Muscle of arm (tissue), 12 donors: Measurements from ENCODE around the gene MED8. TPM values are rescaled to one million over a fixed set of nuclear protein-coding genes. Genes with fewer than 3 reads are reported as not detected.
"Not testable (repeated sequence)": the region's sequence is repeated elsewhere in the genome, so short reads cannot be mapped to it uniquely, and the experiment has no call there.

Source experiments
- DNase-seq: peaks from one replicate; pipeline ENCODE4 v3.0.0-alpha.2; 2013
- polyA plus RNA-seq, 12 donors: library from polyadenylated mRNA; unstranded; fragments of 120-200 nt; gene quantifications; one replicate each; pipeline ENCODE4 v1.2.1, GENCODE V29; 2013; ENCODE audit not compliant: insufficient read length in 12 of 12

The MED8 gene
- polyA plus RNA-seq, 12 donors, result 17.0 to 35.2 (median 27.0) TPM; not detected in 1

DNA sequence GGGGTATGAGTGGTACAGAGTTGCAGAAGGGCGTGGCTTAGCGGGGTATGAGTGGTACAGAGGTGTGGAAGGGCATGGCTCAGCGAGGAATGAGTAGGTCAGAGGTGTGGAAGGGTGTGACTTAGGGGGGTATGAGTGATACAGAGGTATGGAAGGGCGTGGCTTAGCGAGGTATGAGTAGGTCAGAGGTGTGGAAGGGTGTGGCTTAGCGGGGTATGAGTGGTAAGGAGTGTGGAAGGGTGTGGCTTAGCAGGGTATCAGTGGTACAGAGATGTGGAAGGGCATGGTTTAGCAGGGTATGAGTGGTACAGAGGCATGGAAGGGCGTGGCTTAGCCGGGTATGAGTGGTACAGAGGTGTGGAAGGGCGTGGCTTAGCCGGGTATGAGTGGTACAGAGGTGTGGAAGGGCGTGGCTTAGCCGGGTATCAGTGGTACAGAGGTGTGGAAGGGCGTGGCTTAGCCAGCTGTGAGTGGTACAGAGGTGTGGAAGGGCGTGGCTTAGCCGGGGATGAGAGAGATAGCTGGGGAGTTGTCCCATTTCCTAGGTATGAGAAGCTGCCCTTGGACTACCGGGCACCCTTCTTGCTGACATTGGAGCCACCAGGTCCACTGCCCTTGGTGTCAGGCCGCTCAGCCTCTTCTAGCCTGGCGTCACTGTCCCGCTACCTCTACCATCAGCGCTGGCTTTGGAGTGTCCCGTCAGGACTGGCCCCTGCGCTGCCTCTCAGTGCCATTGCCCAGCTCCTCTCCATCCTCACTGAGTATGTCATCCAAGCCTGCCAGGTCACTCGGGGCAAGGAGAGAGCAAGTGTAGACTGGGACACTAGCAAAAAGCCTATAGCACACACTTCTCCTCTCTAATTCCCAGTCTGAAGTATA, 34.3 kb upstream of the MED8 start:
- DNase-seq, result no peak

DNA sequence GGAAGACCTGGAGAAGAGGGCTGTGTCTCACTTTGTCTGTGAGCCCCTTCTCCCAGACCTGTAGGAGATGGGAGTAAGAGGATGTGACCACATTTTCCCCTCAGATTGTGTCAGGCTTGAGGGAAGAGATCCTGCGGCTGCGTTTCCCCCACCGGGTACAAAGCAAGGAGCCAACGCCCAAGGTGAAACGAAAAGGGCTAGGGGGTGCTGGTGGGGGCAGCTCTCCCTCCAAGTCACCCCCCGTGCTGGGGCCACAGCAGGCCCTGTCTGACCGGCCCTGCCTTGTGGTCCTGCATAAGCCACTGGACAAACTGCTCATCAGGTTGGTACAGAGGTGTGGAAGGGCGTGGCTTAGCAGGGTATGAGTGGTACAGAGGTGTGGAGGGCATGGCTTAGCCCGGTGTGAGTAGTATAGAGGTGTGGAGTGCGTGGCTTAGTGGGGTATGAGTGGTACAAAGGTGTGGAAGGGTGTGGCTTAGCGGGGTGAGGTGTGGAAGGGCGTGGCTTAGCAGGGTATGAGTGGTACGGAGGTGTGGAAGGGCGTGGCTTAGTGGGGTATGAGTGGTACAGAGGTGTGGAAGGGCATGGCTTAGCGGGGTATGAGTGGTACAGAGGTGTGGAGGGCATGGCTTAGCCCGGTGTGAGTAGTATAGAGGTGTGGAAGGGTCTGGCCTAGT, 33.5 kb upstream of the MED8 start:
- DNase-seq, result no peak

DNA sequence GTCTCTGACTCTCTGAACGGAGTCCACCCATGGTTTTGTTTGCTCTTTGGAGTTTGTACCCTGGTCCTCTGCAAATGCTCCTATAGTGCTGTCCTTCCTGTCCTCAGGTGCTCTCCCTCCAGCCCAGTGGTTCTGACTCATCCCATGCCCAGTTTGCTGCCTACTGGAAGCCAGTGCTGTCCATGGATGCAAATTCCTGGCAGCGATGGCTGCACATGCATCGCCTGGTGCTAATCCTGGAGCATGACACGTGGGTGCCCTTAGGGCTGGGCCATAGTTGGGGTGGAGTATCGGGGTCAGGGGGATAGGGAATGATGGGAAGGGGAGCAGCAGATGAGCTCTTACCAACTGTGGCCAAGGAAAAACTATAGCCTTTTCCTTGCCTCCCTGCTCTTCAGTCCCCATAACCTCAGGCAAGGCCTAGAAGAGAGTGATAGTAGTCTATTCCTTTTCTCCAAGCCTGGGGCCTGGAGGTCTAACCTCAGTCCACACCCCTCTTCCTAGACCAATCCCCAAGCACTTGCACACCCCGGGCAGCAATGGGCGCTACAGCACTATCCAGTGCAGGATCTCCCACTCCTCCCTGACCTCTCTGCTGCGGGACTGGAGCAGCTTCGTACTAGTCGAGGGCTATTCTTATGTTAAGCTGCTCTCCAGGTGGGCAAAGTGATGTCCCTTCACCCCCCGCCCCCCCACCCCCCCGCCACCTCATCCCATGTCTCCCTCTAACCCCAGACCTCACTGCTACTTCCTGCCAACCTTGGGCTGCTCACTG, 32.6 kb upstream of the MED8 start:
- DNase-seq, result no peak

- DNase-seq, result no peak
These were observed 31.8 kb upstream of the MED8 start for GRCh38 chr1:43421396-43421795.

DNA sequence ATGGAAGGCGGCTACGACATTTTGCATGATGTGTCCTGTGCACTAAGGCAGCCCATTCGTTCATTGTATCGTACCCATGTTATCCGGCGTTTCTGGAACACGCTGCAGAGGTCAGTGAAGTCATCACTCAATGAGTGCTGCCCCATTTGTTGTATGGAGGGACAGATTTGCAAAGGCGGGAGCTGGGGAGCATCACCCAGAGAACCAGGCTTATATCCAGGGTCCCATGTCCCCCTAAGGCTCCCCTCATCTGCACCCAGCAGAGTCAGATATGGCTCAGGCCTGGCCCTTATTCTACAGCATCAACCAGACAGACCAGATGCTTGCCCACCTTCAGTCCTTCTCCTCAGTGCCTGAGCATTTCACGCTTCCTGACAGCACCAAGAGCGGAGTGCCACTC, 31.3 kb upstream of the MED8 start:
- DNase-seq, result no peak

DNA sequence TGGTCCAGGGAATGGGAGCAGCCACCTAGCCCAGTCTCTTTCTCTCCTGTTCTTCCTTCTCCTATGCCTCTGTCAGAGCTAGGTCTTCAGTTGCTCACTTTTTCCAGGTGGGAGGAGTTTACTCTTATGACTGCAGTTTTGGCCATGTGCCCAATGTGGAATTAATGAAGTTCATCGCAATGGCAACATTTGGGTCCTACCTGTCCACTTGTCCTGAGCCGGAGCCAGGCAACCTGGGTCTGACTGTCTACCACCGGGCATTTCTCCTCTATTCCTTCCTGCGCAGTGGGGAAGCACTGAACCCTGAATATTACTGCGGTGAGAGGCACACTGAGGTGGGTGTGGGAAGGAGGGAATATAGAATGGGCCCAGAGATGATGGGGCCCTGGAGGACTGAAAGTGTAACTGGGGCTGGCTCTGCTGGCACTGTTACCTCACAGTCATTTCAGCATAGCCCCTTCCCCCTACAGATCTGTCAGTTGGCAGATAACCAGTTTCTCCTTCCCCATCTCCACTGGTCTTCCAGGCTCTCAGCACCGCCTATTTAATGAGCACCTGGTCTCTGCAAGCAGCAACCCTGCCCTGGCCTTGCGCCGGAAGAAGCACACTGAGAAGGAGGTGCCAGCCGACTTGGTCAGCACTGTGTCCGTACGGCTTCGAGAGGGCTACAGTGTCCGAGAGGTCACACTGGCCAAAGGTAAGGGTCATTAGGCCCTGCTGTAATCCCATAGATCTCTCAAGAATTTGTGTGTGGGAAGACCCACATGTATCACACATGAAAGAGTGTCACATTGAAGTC, 30.2 kb upstream of the MED8 start:
- no peak for DNase-seq

DNA sequence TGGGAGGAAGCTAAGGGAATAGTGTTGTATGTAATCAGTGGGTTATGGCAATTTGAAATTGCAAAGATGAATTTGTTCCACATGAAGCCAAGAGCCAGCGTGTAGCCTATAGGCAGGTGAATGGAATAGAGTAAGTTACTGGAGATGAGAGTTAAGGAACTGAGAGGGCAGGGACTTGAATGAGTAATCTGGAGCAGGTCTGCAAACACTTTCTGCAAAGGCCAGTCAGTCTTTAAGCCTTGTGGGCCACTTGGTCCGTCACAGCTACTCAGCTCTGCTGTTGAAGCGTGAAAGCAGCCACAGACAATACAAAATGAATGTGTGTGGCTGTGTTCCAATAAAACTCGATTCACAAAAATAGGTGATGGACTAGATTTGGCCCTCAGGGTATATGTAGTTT, 29.3 kb upstream of the MED8 start:
- no peak for DNase-seq

GRCh38 chr1:43415901-43416300, 26.3 kb upstream of the MED8 start:
- no peak for DNase-seq

DNA sequence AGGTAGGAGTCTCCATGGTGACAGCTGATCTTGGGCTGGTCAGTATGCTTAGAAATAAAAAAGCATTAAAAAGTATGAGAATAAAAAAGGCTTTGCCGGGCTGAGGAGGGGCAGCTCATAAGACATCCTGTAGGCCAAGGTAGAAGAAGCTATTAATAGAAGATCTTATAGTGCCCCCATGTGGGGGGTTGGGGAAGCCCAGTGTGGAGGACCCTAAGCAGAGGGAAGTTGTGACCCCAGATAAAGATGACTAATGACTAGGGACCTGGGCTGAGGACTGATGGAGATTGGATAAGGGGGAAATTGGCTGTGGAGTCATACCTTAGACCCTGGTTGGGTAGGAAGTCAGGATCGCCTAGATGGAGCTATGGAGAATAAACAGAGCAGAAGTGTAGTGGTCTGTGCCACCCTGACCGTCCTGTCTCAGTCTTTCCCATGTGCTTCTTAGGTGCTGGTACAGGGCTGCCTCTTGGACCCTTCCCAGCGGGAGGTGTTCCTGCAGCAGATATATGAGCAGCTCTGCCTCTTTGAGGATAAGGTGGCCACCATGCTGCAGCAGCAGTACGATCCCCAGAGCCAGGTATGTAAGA, 25.1 kb upstream of the MED8 start:
- peak; percentile 31 for DNase-seq

DNA sequence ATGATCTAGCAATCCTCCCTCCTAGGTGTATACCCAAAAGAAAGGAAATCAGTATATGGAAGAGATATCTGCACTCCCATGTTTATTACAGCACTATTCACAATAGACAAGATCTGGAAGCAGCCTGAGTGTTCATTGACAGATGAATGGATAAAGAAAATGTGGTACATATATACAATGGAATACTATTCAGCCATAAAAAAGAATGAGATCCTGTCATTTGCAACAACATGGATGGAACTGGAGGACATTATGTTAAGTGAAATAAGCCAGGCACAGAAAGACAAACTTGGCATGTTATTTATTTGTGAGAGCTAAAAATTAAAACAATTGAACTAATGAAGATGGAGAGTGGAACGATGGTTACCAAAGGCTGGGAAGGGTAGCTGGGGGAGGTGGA, 23.8 kb upstream of the MED8 start:
- not testable (repeated sequence) for DNase-seq

GRCh38 chr1:43410571-43410970, 21.0 kb upstream of the MED8 start:
- DNase-seq, result no peak

GRCh38 chr1:43405876-43406234, 16.3 kb upstream of the MED8 start:
- no peak for DNase-seq

GRCh38 chr1:43405219-43405875, 15.7 kb upstream of the MED8 start:
- no peak for DNase-seq

DNA sequence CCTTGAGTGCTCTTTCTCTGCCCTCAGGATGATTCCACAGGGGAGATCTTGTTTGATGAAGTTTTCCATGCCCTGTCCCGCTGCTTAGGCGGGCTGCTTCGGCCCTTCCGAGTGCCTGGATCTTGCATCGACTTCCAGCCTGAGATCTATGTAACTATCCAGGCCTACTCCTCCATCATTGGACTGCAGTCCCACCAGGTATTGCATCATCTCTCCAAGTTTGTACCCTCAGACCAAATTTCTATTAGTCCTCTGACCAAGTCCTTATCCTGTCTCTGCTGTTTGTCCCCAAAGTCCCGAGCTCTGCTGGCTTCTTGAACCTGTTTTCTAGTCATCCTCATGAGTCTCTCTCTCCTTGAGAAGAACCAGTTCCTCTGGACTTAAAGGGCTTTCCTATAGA, 14.8 kb upstream of the MED8 start:
- DNase-seq, result no peak

DNA sequence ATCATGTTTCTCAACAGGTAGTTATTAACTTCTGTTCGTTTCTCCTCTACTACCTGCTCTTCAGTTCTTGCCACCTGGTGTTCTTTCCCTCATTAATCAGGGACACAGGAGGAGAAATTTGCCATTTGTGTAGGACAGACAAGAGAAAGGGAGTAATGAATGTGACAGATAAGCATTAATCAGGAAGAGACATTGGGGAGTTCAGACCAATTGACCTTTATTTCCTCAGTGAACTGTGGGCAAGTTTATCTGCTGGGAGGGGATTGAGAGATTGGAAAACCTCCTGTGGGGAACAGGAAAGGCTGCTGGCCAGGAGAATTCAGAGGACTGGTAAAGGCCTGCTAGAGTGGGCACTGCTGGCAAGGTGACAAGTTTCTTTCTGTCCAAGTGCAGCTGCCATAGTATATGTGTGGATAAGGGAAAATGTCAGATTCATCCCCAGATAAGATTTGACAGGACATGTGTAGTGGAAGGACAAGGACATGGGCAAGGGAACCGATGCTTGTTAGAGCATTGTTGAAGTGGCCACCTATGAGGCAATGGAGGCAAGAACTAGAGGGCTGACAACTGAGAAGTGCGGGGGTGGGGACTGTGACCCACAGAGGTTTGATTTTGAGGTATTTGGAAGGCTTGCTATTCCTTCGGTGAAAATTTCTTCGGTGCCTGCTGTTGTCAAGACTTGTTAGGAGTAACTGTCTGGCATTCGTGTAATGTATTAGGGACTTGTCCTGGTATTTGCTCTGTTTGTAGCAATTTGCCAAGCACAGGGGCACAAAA, 12.7 kb upstream of the MED8 start:
- DNase-seq, result no peak

- not testable (repeated sequence) for DNase-seq
These were observed 10.8 kb upstream of the MED8 start for GRCh38 chr1:43400441-43400840.

DNA sequence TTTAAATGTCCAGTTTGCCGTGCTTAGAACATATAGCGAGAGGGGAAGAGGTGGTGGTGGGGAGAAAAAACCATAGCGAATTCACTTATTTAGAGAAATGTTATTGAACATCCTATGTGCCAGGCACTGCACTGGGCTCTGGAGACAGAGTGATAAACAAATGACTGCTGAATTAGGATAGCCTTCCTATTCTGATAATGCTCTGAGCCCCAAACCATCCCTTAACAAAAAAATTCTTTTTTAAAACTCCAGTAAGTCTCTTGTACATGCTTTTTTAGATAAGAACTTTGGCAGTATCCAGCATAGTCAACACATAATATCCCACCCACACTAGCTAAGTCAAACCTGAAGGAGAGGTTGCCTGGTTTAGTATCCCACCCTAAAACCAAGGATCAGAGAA, 8.6 kb upstream of the MED8 start:
- no peak for DNase-seq

DNA sequence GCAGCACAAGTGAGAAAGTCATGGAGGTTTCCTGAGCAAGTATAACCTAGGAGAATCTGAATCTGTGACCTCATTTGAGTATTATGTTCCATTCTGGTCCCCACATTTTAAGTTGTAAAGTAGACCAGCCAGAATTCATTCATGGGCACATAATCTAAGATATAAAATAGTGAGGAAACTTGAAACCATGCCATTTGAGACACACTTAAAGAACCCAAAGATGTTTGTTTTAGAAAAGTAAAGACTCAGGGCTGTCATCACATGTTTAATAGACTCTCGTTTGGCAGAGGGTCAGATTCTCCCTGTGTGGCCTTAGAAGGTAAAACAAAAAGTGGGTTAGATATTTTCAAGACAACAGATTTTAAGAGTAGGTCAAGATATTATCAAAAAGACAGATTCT, 6.5 kb upstream of the MED8 start:
- DNase-seq, result no peak

- no peak for DNase-seq
These were observed 5.9 kb upstream of the MED8 start for GRCh38 chr1:43395523-43395922.

- no peak for DNase-seq
These were observed 3.1 kb upstream of the MED8 start for GRCh38 chr1:43392702-43393101.
